SK-N-SH (cell line): ENCODE measurements around the gene HOMER3. TPM values are rescaled to one million over a fixed set of nuclear protein-coding genes. Genes with fewer than 3 reads are reported as not detected.

Experiments
- CTCF ChIA-PET: fragments of 300-600, 350-600 bp; formaldehyde crosslinking; extraction: SDS; loops from one replicate; lab custom pipeline; 2021; lab: Yijun Ruan, JAX
- POLR2A ChIA-PET: fragments of 350-600 bp; sonication (Branson Sonifier 250); formaldehyde crosslinking; extraction: SDS; loops from one replicate; lab custom pipeline; 2020; ENCODE audit warnings: antibody characterized with exemption, inconsistent platforms; lab: Yijun Ruan, JAX
- DNase-seq: peaks from one replicate; pipeline ENCODE4 v3.0.0; 2012
- H2AFZ ChIP-seq: fragments of 200-600 bp; sonication (generic); 2 replicates; pipeline ENCODE4 v1.8.1; 2016; ENCODE audit warnings: antibody characterized with exemption, mild to moderate bottlenecking, low read depth
- H3F3A ChIP-seq: fragments of 200-600 bp; sonication (generic); replicated peaks from 2 replicates; pipeline ENCODE3; 2016; ENCODE audit warnings: antibody characterized with exemption, mild to moderate bottlenecking; ENCODE audit not compliant: insufficient read depth
- H3K27ac ChIP-seq, 2 experiments: fragments of 200-500 bp in 1 of 2; fragments of 200-600 bp in 1 of 2; sonication (Bioruptor generic) in 1 of 2; sonication (generic), shearing (Covaris generic) in 1 of 2; 2 replicates each; pipeline versions ENCODE4 v1.5.1 to v1.6.1; 2014 to 2016; ENCODE audit warnings: low read depth in 2 of 2, inconsistent platforms in 1 of 2, low read length in 1 of 2, mild to moderate bottlenecking in 1 of 2, mixed read lengths in 1 of 2
- H3K27me3 ChIP-seq: fragments of 200-600 bp; sonication (generic), shearing (Covaris generic); 2 replicates; pipeline ENCODE4 v1.6.1; 2016; ENCODE audit warnings: mixed run types; ENCODE audit not compliant: insufficient read depth
- H3K36me3 ChIP-seq, 2 experiments: fragments of 200-500 bp in 1 of 2; fragments of 200-600 bp in 1 of 2; sonication (Bioruptor generic) in 1 of 2; sonication (generic) in 1 of 2; replicated peaks in 1 of 2; 2 replicates each; pipeline versions ENCODE3 to v1.5.1; 2014 to 2016; ENCODE audit warnings: low read length in 1 of 2, mild to moderate bottlenecking in 1 of 2; ENCODE audit not compliant: insufficient read depth in 2 of 2, control insufficient read depth in 1 of 2
- H3K4me1 ChIP-seq, 2 experiments: fragments of 200-500 bp in 1 of 2; fragments of 200-600 bp in 1 of 2; sonication (Bioruptor generic) in 1 of 2; sonication (generic), shearing (Covaris generic) in 1 of 2; 2 replicates each; pipeline versions ENCODE4 v1.5.1 to v1.6.1; 2014 to 2016; ENCODE audit warnings: low read depth in 1 of 2, low read length in 1 of 2, mixed run types in 1 of 2; ENCODE audit not compliant: insufficient read depth in 2 of 2, control insufficient read depth in 1 of 2
- H3K4me2 ChIP-seq: fragments of 200-600 bp; sonication (generic), shearing (Covaris generic); 2 replicates; pipeline ENCODE4 v1.6.1; 2017; ENCODE audit warnings: mixed run types
- H3K4me3 ChIP-seq, 2 experiments: fragments of 200-500 bp in 1 of 2; fragments of 200-600 bp in 1 of 2; sonication (Bioruptor generic) in 1 of 2; sonication (generic), shearing (Covaris generic) in 1 of 2; 2 replicates each; pipeline versions ENCODE4 v1.5.1 to v1.8.1; 2014 to 2016; ENCODE audit warnings: low read depth in 2 of 2, inconsistent platforms in 1 of 2, low read length in 1 of 2, mild to moderate bottlenecking in 1 of 2, mixed read lengths in 1 of 2, moderate library complexity in 1 of 2
- H3K79me2 ChIP-seq: fragments of 200-600 bp; sonication (generic); 2 replicates; pipeline ENCODE4 v1.8.1; 2017; ENCODE audit warnings: mild to moderate bottlenecking; ENCODE audit not compliant: insufficient read depth
- H3K9ac ChIP-seq: fragments of 200-600 bp; sonication (generic); 2 replicates; pipeline ENCODE4 v1.6.1; 2017; ENCODE audit warnings: mixed run types
- H3K9me2 ChIP-seq: fragments of 200-600 bp; sonication (generic); 2 replicates; pipeline ENCODE4 v1.6.1; 2017; ENCODE audit warnings: mixed run types
- H3K9me3 ChIP-seq: fragments of 200-600 bp; sonication (generic); 2 replicates; pipeline ENCODE4 v1.6.1; 2017; ENCODE audit warnings: mixed run types, mild to moderate bottlenecking, moderate library complexity
- H4K20me1 ChIP-seq: fragments of 200-600 bp; sonication (generic); 2 replicates; pipeline ENCODE4 v1.6.1; 2017; ENCODE audit warnings: mild to moderate bottlenecking, mixed run types; ENCODE audit not compliant: insufficient read depth
- CTCF ChIP-seq: fragments of 200-600 bp; sonication (generic); IDR thresholded peaks from 2 replicates; pipeline ENCODE4 v1.6.1; 2017; ENCODE audit warnings: antibody characterized with exemption, mild to moderate bottlenecking, moderate library complexity
- ELF1 ChIP-seq: IDR thresholded peaks from 2 replicates; pipeline ENCODE4 v1.4.0; 2012
- EP300 ChIP-seq, 2 experiments: IDR thresholded peaks; 2 replicates each; pipeline versions ENCODE4 v1.4.0 to v1.6.1; 2012; ENCODE audit warnings: borderline replicate concordance in 1 of 2, low read depth in 1 of 2, low read length in 1 of 2
- FOXJ3 ChIP-seq: sonication (generic); formaldehyde crosslinking; IDR thresholded peaks from 2 replicates; pipeline ENCODE4 v1.5.1; 2020; ENCODE audit warnings: mild to moderate bottlenecking, missing genetic modification reagents
- GABPA ChIP-seq: IDR thresholded peaks from 2 replicates; pipeline ENCODE4 v1.4.0; 2012; ENCODE audit warnings: low read depth, mild to moderate bottlenecking
- GATA2 ChIP-seq: sonication (generic); formaldehyde crosslinking; IDR thresholded peaks from 2 replicates; pipeline ENCODE4 v1.5.0; 2020; ENCODE audit warnings: mild to moderate bottlenecking, missing genetic modification reagents
- JUND ChIP-seq: IDR thresholded peaks from 2 replicates; pipeline ENCODE4 v1.4.0; 2012
- MAX ChIP-seq: IDR thresholded peaks from 2 replicates; pipeline ENCODE4 v1.4.0; 2012; ENCODE audit warnings: low read depth
- MEF2A ChIP-seq: IDR thresholded peaks from 2 replicates; pipeline ENCODE4 v1.4.0; 2012; ENCODE audit warnings: low read depth, borderline replicate concordance
- NRF1 ChIP-seq: IDR thresholded peaks from 2 replicates; pipeline ENCODE4 v1.6.1; 2012; ENCODE audit warnings: low read depth, mild to moderate bottlenecking, low read length
- PBX3 ChIP-seq: IDR thresholded peaks from 2 replicates; pipeline ENCODE4; 2012
- POLR2AphosphoS5 ChIP-seq: IDR thresholded peaks from 2 replicates; pipeline ENCODE4 v1.6.1; 2012; ENCODE audit warnings: low read depth, low read length
- RAD21 ChIP-seq: IDR thresholded peaks from 2 replicates; pipeline ENCODE4 v1.6.1; 2012; ENCODE audit warnings: mild to moderate bottlenecking, low read length
- RCOR1 ChIP-seq: fragments of 150-350 bp; IDR thresholded peaks from 2 replicates; pipeline ENCODE4 v1.6.1; 2017; ENCODE audit warnings: antibody characterized with exemption, low read length
- RFX5 ChIP-seq: IDR thresholded peaks from 2 replicates; pipeline ENCODE4 v1.6.1; 2012; ENCODE audit warnings: mild to moderate bottlenecking, improper control_type of control experiment, low read length
- RXRA ChIP-seq: IDR thresholded peaks from 2 replicates; pipeline ENCODE4 v1.4.0; 2012; ENCODE audit warnings: low read depth, mild to moderate bottlenecking, borderline replicate concordance
- SIN3A ChIP-seq: IDR thresholded peaks from 2 replicates; pipeline ENCODE4 v1.6.1; 2012; ENCODE audit warnings: low read depth, mild to moderate bottlenecking, low read length, moderate library complexity, borderline replicate concordance
- SMC3 ChIP-seq: IDR thresholded peaks from 2 replicates; pipeline ENCODE4 v1.6.1; 2012; ENCODE audit warnings: low read depth, low read length, improper control_type of control experiment
- TCF12 ChIP-seq: IDR thresholded peaks from 2 replicates; pipeline ENCODE4 v1.4.0; 2012
- TEAD4 ChIP-seq: IDR thresholded peaks from 2 replicates; pipeline ENCODE4 v1.4.0; 2012; ENCODE audit warnings: mild to moderate bottlenecking, borderline replicate concordance; ENCODE audit not compliant: insufficient read depth
- YY1 ChIP-seq: IDR thresholded peaks from 2 replicates; pipeline ENCODE4 v1.4.0; 2012; ENCODE audit warnings: low read depth, mild to moderate bottlenecking
- ZBTB33 ChIP-seq: IDR thresholded peaks from 2 replicates; pipeline ENCODE4 v1.4.0; 2012; ENCODE audit warnings: low read depth, borderline replicate concordance
- WGBS: methylation state at CpG from one replicate; pipeline ENCODE4 v1.1.6; 2017; ENCODE audit warnings: low lambda C conversion rate; 5-methylcytosine and 5-hydroxymethylcytosine counted together
- polyA plus RNA-seq, 3 experiments: library from polyadenylated mRNA; depleted of rRNA; stranded (reverse); fragments of >200 nt; gene quantifications; 2 replicates each; pipeline ENCODE4 v1.2.3, GENCODE V29; 2012
- TF ChIP-seq, protein P1 (sequence below): fragments of 150-350 bp; IDR thresholded peaks from 2 replicates; pipeline ENCODE4 v1.6.1; 2016; ENCODE audit warnings: mild to moderate bottlenecking, low read depth, low read length
- TF ChIP-seq, protein P2 (sequence below): fragments of 150-350 bp; IDR thresholded peaks from 2 replicates; pipeline ENCODE4 v1.6.1; 2017; ENCODE audit warnings: antibody characterized with exemption, low read length, low read depth, borderline replicate concordance

HOMER3 gene
- polyA plus RNA-seq, 1 of the 3 experiments (the other 2 are of a cell fraction): 83.0 TPM

GRCh38 chr19:18915639-18916038 lies 25.4 kb downstream of the HOMER3 start (continued):
- TF ChIP-seq, protein P1, sequence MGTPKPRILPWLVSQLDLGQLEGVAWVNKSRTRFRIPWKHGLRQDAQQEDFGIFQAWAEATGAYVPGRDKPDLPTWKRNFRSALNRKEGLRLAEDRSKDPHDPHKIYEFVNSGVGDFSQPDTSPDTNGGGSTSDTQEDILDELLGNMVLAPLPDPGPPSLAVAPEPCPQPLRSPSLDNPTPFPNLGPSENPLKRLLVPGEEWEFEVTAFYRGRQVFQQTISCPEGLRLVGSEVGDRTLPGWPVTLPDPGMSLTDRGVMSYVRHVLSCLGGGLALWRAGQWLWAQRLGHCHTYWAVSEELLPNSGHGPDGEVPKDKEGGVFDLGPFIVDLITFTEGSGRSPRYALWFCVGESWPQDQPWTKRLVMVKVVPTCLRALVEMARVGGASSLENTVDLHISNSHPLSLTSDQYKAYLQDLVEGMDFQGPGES: no peak
- TF ChIP-seq JUND (no peak), YY1 (no peak), TCF12 (no peak), EP300 (IDR thresholded peaks at IDR 0.05; ENCODE audit: borderline replicate concordance in 1 of 2, low read depth in 1 of 2, low read length in 1 of 2) (no peak), ELF1 (no peak), FOXJ3 (CRISPR knock-in tag) (no peak), RXRA (no peak), SMC3 (peak; percentile 39; the same call in 1 of the 2 replicates), NRF1 (no peak), TEAD4 (no peak), SIN3A (no peak), MEF2A (no peak), RFX5 (no peak)

DNA sequence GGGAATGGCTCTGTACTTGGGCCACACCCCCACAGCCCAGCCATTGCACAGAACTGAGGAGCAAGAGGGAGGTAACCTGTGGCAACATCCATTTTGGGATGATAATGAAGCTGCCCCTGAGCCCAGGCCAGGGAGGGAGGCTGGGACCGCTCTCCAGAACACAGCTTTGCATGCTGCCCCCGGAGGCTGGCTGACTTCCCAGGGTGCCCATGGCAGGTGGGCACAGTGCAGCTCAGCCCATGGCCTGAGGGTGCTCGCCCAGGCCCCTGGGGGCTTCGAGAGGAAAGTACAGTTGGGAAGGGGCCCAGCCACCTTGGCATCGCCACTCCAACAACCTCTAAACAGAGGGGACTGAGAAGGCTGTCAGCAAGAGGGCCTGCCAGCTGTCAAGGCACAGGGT lies 27.6 kb downstream of the HOMER3 start:
- Histone ChIP-seq H3K79me2 (peaks cover 72% of the 10 kb centered on the region), H3K36me3 (peaks cover 33 to 39% of the 10 kb centered on the region in 2 experiments), H3F3A (peaks cover 3% of the 10 kb centered on the region), H4K20me1 (peaks cover 62% of the 10 kb centered on the region), H3K4me3 (no peak overlapping the region), H3K4me1 (peaks cover 2 to 5% of the 10 kb centered on the region in 2 experiments; a peak in 2 of 4 replicates), H3K9ac (no peak overlapping the region), H3K27ac (no peak overlapping the region), H2AFZ (no peak overlapping the region), H3K4me2 (no peak overlapping the region), H3K9me2 (no peaks in the 10 kb centered on the region), H3K9me3 (no peaks in the 10 kb centered on the region), H3K27me3 (no peaks in the 10 kb centered on the region)
- ChIA-PET POLR2A (no interaction called here), CTCF (interaction anchor here (0.8 to 1.9 kb wide), 3 partner anchors 18 to 73 kb away, joined by 4 to 7 read pairs (median 5); partner anchors contain the start of gene CERS1)
- WGBS: 100% methylated on average over 2 of the region's 5 CpGs
- TF ChIP-seq CTCF (no peak), GATA2 (no peak), ZBTB33 (no peak), ELF1 (no peak), YY1 (no peak), FOXJ3 (CRISPR knock-in tag) (no peak), RAD21 (no peak), POLR2AphosphoS5 (no peak), RCOR1 (no peak), GABPA (no peak), MAX (no peak), EP300 (IDR thresholded peaks at IDR 0.05; ENCODE audit: borderline replicate concordance in 1 of 2, low read depth in 1 of 2, low read length in 1 of 2) (no peak), SIN3A (no peak), PBX3 (no peak), JUND (no peak)
- TF ChIP-seq, protein P2, sequence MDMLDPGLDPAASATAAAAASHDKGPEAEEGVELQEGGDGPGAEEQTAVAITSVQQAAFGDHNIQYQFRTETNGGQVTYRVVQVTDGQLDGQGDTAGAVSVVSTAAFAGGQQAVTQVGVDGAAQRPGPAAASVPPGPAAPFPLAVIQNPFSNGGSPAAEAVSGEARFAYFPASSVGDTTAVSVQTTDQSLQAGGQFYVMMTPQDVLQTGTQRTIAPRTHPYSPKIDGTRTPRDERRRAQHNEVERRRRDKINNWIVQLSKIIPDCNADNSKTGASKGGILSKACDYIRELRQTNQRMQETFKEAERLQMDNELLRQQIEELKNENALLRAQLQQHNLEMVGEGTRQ: no peak
- no peak for DNase-seq
